Calu3 (cell line): Measurements from ENCODE around the gene PNPLA1. TPM values are rescaled to one million over a fixed set of nuclear protein-coding genes. Genes with fewer than 3 reads are reported as not detected.

Experiments used
- BruUV-seq: library from RNA; stranded (reverse); fragments of 400-500 nt; replicated peaks from 2 replicates; lab custom pipeline; 2021; lab: Mats Ljungman, UMichigan
- CTCF ChIA-PET: fragments of 300-600 bp; sonication (Branson Sonifier 250); formaldehyde crosslinking; loops from one replicate; lab custom pipeline; 2022; ENCODE audit warnings: antibody characterized with exemption; lab: Charles Lee
- DNase-seq: peaks from one replicate; pipeline ENCODE4 v3.0.0; 2022
- H3K27ac Mint-ChIP-seq: one replicate; pipeline ENCODE4 v1.8.0; 2022; ENCODE audit warnings: mixed read lengths; ENCODE audit not compliant: unreplicated experiment
- H3K27me3 Mint-ChIP-seq: one replicate; pipeline ENCODE4 v1.8.0; 2022; ENCODE audit warnings: mixed read lengths; ENCODE audit not compliant: unreplicated experiment
- H3K36me3 Mint-ChIP-seq: one replicate; pipeline ENCODE4 v1.8.0; 2022; ENCODE audit warnings: mild to moderate bottlenecking, moderate library complexity, mixed read lengths; ENCODE audit not compliant: insufficient read depth, unreplicated experiment
- H3K4me1 Mint-ChIP-seq: one replicate; pipeline ENCODE4 v1.8.0; 2022; ENCODE audit warnings: mild to moderate bottlenecking, low read depth, mixed read lengths; ENCODE audit not compliant: unreplicated experiment
- H3K4me3 Mint-ChIP-seq: one replicate; pipeline ENCODE4 v1.8.0; 2022; ENCODE audit warnings: mild to moderate bottlenecking, low read depth, moderate library complexity, mixed read lengths; ENCODE audit not compliant: unreplicated experiment
- H3K9me3 Mint-ChIP-seq: one replicate; pipeline ENCODE4 v1.8.0; 2022; ENCODE audit warnings: low read depth, mixed read lengths; ENCODE audit not compliant: unreplicated experiment
- intact Hi-C: fragments of 100-400 bp; cut with micrococcal nuclease; formaldehyde crosslinking; loops from one replicate; pipeline ENCODE4 v1.10.0; 2022; ENCODE audit not compliant: unreplicated experiment
- total RNA-seq: library from RNA; stranded (reverse); gene quantifications from 2 replicates; pipeline ENCODE4 v1.2.3, GENCODE V29; 2022
- TF ChIP-seq, protein P1 (sequence below): fragments of 200-600 bp; IDR thresholded peaks from one replicate; pipeline ENCODE4 v1.8.0; 2022; ENCODE audit warnings: antibody characterized with exemption; ENCODE audit not compliant: unreplicated experiment

PNPLA1 gene
- total RNA-seq, 1 experiment from 2014 or later, result 0.19 TPM

DNA sequence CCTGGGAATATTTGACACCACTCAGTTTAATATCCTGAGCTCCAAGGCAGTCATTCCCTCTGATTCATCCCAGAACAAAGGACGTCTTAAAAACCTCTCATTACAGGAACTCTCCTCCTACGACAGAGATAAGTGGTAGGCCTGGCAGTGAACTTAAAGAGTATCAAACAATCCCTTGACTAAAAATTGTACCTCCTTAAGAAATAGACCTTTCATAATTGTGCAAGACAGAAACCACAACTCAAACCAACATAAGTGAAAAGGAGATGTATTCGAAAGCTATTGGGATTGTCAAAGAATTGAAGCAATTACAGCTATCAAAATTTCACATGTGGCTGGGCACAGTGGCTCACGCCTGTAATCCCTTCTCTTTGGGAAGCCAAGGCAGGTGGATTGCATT lies 86.0 kb downstream of the PNPLA1 start:
- H3K4me3 Mint-ChIP-seq, result no peak overlapping the region
- H3K4me1 Mint-ChIP-seq, result peaks cover 43% of the 10 kb centered on the region
- no peaks in the 10 kb centered on the region for H3K36me3 Mint-ChIP-seq
- H3K27me3 Mint-ChIP-seq, result no peaks in the 10 kb centered on the region
- DNase-seq, result no peak
- intact Hi-C loops, result no loop called here
- BruUV-seq, result no TSS peak
- H3K27ac Mint-ChIP-seq, result no peak overlapping the region
- TF ChIP-seq, protein P1, sequence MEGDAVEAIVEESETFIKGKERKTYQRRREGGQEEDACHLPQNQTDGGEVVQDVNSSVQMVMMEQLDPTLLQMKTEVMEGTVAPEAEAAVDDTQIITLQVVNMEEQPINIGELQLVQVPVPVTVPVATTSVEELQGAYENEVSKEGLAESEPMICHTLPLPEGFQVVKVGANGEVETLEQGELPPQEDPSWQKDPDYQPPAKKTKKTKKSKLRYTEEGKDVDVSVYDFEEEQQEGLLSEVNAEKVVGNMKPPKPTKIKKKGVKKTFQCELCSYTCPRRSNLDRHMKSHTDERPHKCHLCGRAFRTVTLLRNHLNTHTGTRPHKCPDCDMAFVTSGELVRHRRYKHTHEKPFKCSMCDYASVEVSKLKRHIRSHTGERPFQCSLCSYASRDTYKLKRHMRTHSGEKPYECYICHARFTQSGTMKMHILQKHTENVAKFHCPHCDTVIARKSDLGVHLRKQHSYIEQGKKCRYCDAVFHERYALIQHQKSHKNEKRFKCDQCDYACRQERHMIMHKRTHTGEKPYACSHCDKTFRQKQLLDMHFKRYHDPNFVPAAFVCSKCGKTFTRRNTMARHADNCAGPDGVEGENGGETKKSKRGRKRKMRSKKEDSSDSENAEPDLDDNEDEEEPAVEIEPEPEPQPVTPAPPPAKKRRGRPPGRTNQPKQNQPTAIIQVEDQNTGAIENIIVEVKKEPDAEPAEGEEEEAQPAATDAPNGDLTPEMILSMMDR, result no peak
- H3K9me3 Mint-ChIP-seq, result no peaks in the 10 kb centered on the region
- CTCF ChIA-PET, result interaction anchor here (1.2 kb wide), 1 partner anchor 15 kb away, joined by 3 read pairs; no protein-coding TSS in a partner anchor

DNA sequence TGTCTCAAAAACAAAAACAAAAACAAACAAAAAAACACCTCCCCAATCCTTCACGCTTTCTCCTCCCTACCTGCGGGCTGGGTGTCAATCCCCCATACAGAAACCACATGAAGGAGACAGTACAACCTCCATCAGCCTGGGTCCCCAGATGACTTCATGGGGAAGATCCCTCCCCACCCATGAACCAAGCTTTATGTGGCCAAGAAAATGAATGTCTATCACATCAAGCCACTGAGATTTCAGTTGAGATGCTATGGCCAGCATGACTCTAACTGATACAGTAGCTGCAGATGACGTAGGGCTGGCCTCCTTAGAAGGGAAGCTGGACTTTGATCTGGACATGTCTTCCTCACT lies 88.0 kb downstream of the PNPLA1 start:
- Mint-ChIP-seq H3K27ac (no peak overlapping the region), H3K36me3 (no peaks in the 10 kb centered on the region), H3K27me3 (no peaks in the 10 kb centered on the region), H3K4me1 (peaks cover 35% of the 10 kb centered on the region), H3K4me3 (no peak overlapping the region), H3K9me3 (no peaks in the 10 kb centered on the region)
- TF ChIP-seq, protein P1, result no peak
- no TSS peak for BruUV-seq
- CTCF ChIA-PET, result interaction anchor here (0.6 to 6.2 kb wide), 7 partner anchors 11 to 240 kb away, joined by 3 to 31 read pairs (median 4); partner anchors contain the start of gene BNIP5
- DNase-seq, result no peak
- intact Hi-C loops, result no loop called here

Other genes starting within 250 kb of the PNPLA1 start
- gene SLC26A8, start 245.4 kb upstream of the PNPLA1 start, total RNA-seq, result 0.10 TPM in 1 of 2 replicates, not detected in the other
- gene MAPK14, start 242.3 kb upstream of the PNPLA1 start, total RNA-seq, result 59.5 and 60.9 TPM in 2 replicates
- gene MAPK13, start 139.5 kb upstream of the PNPLA1 start, total RNA-seq, result 52.3 and 59.3 TPM in 2 replicates
- 49.1 and 49.7 TPM in 2 replicates for gene BRPF3, start 73.3 kb upstream of the PNPLA1 start, total RNA-seq
- gene BNIP5, start 66.8 kb downstream of the PNPLA1 start, total RNA-seq, result 0.88 and 0.94 TPM in 2 replicates
- gene ETV7, start 117.6 kb downstream of the PNPLA1 start, total RNA-seq, result 2.6 and 8.7 TPM in 2 replicates
- 0.21 TPM in 1 of 2 replicates, not detected in the other for gene PXT1, start 172.8 kb downstream of the PNPLA1 start, total RNA-seq
- gene KCTD20, start 172.9 kb downstream of the PNPLA1 start, total RNA-seq, result 43.3 and 45.1 TPM in 2 replicates